ENCODE measurements around the gene TMEM44. TPM values are rescaled to one million over a fixed set of nuclear protein-coding genes. Genes with fewer than 3 reads are reported as not detected.

Gene TMEM44
- 17.2 and 27.5 TPM in 2 replicates for total RNA-seq

DNA sequence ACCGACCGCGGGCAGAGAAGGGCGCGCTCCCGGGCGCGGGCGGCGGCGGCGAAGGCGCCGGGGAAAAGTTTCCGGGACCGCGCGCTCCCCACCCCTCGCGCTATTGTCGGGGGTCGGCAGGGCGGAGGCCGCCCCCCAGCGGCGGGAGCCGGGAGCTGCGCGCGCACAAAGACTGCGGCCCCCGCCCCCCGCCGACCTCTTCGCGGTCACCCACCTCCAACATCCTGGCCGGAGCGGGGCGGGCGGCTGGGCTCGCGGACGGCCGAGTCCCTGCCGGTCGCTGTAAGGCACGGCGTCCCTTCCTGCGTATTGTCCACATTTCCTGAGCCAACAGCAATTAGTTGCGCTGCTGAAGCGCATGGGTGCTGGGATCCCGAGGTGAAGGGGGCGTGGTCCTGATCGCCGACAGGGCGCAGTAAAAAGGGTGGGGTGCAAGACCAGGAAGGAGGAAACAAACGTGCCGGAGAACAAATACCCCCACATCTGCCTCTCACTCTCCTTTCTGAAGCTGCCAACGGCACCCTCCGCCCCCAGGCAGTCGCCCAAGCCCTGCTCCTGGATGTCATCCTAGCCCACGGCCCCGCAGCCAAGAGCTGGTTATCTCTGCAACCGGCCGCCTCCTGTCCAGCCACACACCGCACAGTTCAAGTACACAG lies at the start of gene TMEM44:
TSS of gene TMEM44 (minus strand) at position 71 of the 656 bp plus-strand sequence. CDS start 204 bp downstream, outside the sequence.

DNA sequence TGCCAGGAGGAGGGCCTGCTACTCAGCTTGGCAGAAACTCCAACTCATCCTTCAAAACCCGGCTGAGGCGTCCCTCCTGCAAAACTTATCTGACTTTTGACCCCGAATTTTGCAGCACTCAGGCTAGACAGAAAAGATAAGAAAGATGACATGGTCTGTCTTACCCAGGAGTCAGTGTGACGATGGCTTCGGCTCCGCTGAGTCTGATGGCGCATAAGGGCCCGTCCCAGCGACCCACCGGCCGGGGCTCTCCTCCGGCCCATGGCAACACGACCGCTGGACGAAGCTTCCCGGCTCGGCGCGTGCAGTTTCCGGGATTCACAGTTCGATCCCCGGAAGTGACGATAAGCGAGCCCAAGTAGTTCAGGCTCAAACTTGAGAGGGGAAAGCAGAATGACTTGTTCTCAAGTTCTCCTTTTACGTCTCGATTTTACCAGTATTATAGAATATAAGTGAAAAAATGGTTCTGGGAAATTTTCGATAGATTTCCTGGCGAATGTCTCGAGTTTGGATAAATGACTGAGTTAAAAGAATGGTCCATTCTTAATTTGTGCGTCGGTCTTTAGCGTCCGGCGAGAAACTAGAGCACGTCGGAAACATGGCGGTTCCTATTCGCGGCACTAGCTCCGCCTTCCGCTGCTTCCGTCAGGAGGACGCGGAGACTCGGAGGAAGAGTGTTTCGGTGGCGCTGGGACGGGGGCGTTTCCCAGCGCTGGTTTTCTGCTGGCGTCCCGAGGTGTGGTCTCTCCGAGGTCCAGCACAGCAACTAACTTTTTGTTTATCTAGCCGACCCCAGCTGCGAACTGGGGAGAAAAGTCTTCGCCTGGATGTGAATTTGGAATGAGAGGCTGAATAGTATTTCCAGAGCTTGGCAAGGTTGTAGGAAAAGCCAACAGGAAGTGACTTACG lies 38.9 kb upstream of the TMEM44 start, which contains the start of gene LSG1:
TSS of gene LSG1 (minus strand) at position 292 of the 909 bp plus-strand sequence. CDS start at position 263, 29 bp downstream.

Other genes starting within 250 kb of the TMEM44 start
- gene GP5, start 234.2 kb downstream of the TMEM44 start, total RNA-seq: 0.14 and 0.59 TPM in 2 replicates
- gene ATP13A3, start 146.4 kb downstream of the TMEM44 start, total RNA-seq: 813 and 968 TPM in 2 replicates
- 29.4 and 47.3 TPM in 2 replicates for gene LSG1, start 38.8 kb upstream of the TMEM44 start, total RNA-seq
- gene FAM43A, start 52.5 kb upstream of the TMEM44 start, total RNA-seq: 35.3 and 47.0 TPM in 2 replicates